Endometrial microvascular endothelial cells (primary cell): ENCODE data around the gene REC114. TPM values are rescaled to one million over a fixed set of nuclear protein-coding genes. Genes with fewer than 3 reads are reported as not detected.

Source experiments
- in situ Hi-C: cut with HindIII; loops from 2 replicates; pipeline ENCODE4 v1.10.0; 2017; ENCODE audit warnings: low sequenced_read_pairs, low pct_unique_long_range_greater_than_20kb; ENCODE audit errors: inconsistent ontology term
- total RNA-seq: library from RNA; depleted of rRNA; stranded (reverse); fragments of >200 nt; gene quantifications from one replicate; pipeline ENCODE4 v1.2.3, GENCODE V29; 2015; ENCODE audit errors: inconsistent ontology term

The REC114 gene
- total RNA-seq, 1 donor from 2014 or later = not detected

- in situ Hi-C loops = no loop called here
Observed at GRCh38 chr15:73594109-73594508, 151.1 kb downstream of the REC114 start.

- in situ Hi-C loops = loop anchor here (5.0 kb wide), 1 partner anchor 36 kb away; the partner anchor contains the start of gene NPTN
Observed at GRCh38 chr15:73596174-73596573, 153.2 kb downstream of the REC114 start.

- in situ Hi-C loops = loop anchor here (5.0 kb wide), 1 partner anchor 35 kb away; the partner anchor contains the start of gene NPTN
Observed at GRCh38 chr15:73597036-73597638, 154.2 kb downstream of the REC114 start.

GRCh38 chr15:73598530-73599160 lies 155.7 kb downstream of the REC114 start:
- in situ Hi-C loops = loop anchor here (5.0 kb wide), 1 partner anchor 34 kb away; the partner anchor contains the start of gene NPTN

GRCh38 chr15:73599934-73600333 lies 157.0 kb downstream of the REC114 start:
- in situ Hi-C loops = loop anchor here (5.0 kb wide), 1 partner anchor 32 kb away; the partner anchor contains the start of gene NPTN

GRCh38 chr15:73600413-73601335 lies 157.7 kb downstream of the REC114 start:
- in situ Hi-C loops = no loop called here

- in situ Hi-C loops = no loop called here
Observed at GRCh38 chr15:73601451-73602445, 158.8 kb downstream of the REC114 start.

GRCh38 chr15:73602446-73602843 lies 159.5 kb downstream of the REC114 start:
- in situ Hi-C loops = no loop called here

- in situ Hi-C loops = no loop called here
Observed at GRCh38 chr15:73602992-73603391, 160.0 kb downstream of the REC114 start.

GRCh38 chr15:73604477-73604876 lies 161.5 kb downstream of the REC114 start:
- in situ Hi-C loops = no loop called here

GRCh38 chr15:73605759-73606436 lies 162.9 kb downstream of the REC114 start:
- in situ Hi-C loops = no loop called here

- in situ Hi-C loops = no loop called here
Observed at GRCh38 chr15:73607405-73607804, 164.4 kb downstream of the REC114 start.

GRCh38 chr15:73607843-73608242 lies 164.9 kb downstream of the REC114 start:
- in situ Hi-C loops = no loop called here

- in situ Hi-C loops = no loop called here
Observed at GRCh38 chr15:73608475-73608874, 165.5 kb downstream of the REC114 start.

- in situ Hi-C loops = no loop called here
Observed at GRCh38 chr15:73608941-73609340, 166.0 kb downstream of the REC114 start.
